ENCODE results near the gene ASS1. TPM values are rescaled to one million over a fixed set of nuclear protein-coding genes. Genes with fewer than 3 reads are reported as not detected.

ASS1 gene
- total and polyA plus RNA-seq, 2 of the 13 experiments (the other 11 are each of a cell fraction or from before 2014, with no cell fraction given) = 77.6 to 122 TPM

GRCh38 chr9:130526854-130527650, 82.3 kb downstream of the ASS1 start (continued):
- TF ChIP-seq AFF4 (CRISPR knock-in tag; IDR thresholded peaks at IDR 0.05) (no peak), U2AF2 (IDR thresholded peaks at IDR 0.05; ENCODE audit: low read depth, low read length) (no peak), ZNF567 (CRISPR knock-in tag; IDR thresholded peaks at IDR 0.05; ENCODE audit: borderline replicate concordance) (no peak), ATF1 (CRISPR knock-in tag; IDR thresholded peaks at IDR 0.05) (no peak), ZNF512 (CRISPR knock-in tag; IDR thresholded peaks at IDR 0.05) (no peak), ZNF274 (CRISPR knock-in tag; IDR thresholded peaks at IDR 0.05) (no peak), TFAP4 (IDR thresholded peaks at IDR 0.05; ENCODE audit: borderline replicate concordance, low read depth) (0 out of 2 replicates have a peak, but pooled peaks have one; percentile 61), MEIS2 (CRISPR knock-in tag; IDR thresholded peaks at IDR 0.05) (peak; percentile 47), ZNF644 (CRISPR knock-in tag; IDR thresholded peaks at IDR 0.05; ENCODE audit: low read depth) (no peak), HOXA3 (CRISPR knock-in tag; IDR thresholded peaks at IDR 0.05) (peak; percentile 86), SKIL (CRISPR knock-in tag; IDR thresholded peaks at IDR 0.05; ENCODE audit: borderline replicate concordance) (no peak; the same call in 1 of the 2 replicates), GTF2F1 (IDR thresholded peaks at IDR 0.05; ENCODE audit: low read length) (no peak), SAFB2 (CRISPR knock-in tag; IDR thresholded peaks at IDR 0.05; ENCODE audit: borderline replicate concordance, low read depth) (no peak), ZNF160 (CRISPR knock-in tag; IDR thresholded peaks at IDR 0.05) (no peak), ZNF276 (CRISPR knock-in tag; IDR thresholded peaks at IDR 0.05; ENCODE audit: low read depth) (0 out of 2 replicates have a peak, but pooled peaks have one; percentile 54)
- TF ChIP-seq, protein P1, sequence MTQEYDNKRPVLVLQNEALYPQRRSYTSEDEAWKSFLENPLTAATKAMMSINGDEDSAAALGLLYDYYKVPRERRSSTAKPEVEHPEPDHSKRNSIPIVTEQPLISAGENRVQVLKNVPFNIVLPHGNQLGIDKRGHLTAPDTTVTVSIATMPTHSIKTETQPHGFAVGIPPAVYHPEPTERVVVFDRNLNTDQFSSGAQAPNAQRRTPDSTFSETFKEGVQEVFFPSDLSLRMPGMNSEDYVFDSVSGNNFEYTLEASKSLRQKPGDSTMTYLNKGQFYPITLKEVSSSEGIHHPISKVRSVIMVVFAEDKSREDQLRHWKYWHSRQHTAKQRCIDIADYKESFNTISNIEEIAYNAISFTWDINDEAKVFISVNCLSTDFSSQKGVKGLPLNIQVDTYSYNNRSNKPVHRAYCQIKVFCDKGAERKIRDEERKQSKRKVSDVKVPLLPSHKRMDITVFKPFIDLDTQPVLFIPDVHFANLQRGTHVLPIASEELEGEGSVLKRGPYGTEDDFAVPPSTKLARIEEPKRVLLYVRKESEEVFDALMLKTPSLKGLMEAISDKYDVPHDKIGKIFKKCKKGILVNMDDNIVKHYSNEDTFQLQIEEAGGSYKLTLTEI (CRISPR knock-in tag; conservative IDR thresholded peaks at IDR 0.05) = no peak

Measured in HepG2 (cell line).